Measurements from ENCODE around the gene PRELID2. TPM values are rescaled to one million over a fixed set of nuclear protein-coding genes. Genes with fewer than 3 reads are reported as not detected.
A peak's percentile ranks its signal among the peaks of the same experiment; 100 is the strongest.

PRELID2 gene
- total RNA-seq, 1 experiment from 2014 or later, result 27.7 TPM

DNA sequence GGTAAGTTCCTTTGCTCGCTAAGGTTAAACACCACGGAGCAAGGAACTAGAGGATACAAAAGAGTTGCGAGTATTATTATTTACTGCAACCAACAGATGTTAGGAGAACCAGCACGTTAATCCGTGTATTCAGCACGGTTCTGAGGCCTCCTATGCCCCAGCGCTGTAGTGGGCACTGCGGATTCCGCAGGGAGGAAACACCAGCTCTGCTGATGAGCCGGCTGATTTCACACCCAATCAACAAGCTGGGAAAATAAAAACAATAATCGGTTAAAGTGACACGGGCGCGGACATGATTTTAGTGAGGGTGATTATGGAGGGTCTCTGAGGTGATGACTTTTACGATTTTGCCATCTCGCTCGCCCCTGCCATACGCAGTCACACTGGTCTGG lies 702 bp upstream of the PRELID2 start:
- Histone ChIP-seq H3K79me2 (ENCODE audit: low read depth) (peaks cover 7% of the 10 kb centered on the region; the same call in 1 of the 2 replicates), H3K9me3 (ENCODE audit: insufficient read depth, low read depth) (no peaks in the 10 kb centered on the region), H3K27me3 (ENCODE audit: insufficient read depth, low read depth) (no peaks in the 10 kb centered on the region), H2AFZ (peak overlapping the region; percentile 96), H3K27ac (peak overlapping the region; percentile 35), H4K20me1 (ENCODE audit: insufficient read depth) (no peaks in the 10 kb centered on the region), H3K4me1 (replicated peaks; ENCODE audit: insufficient read depth) (peaks cover 21% of the 10 kb centered on the region), H3F3A (ENCODE audit: insufficient read depth, low read depth) (0 out of 2 replicates have a peak, but pooled peaks cover 2% of the 10 kb centered on the region), H3K4me2 (peak overlapping the region; percentile 83), H3K36me3 (ENCODE audit: low read depth) (no peaks in the 10 kb centered on the region), H3K9me2 (ENCODE audit: insufficient read depth) (no peaks in the 10 kb centered on the region), H3K4me3 (peak overlapping the region; percentile 71)
- intact Hi-C loops (cut with micrococcal nuclease; ENCODE audit: unreplicated experiment), result loop anchor here (1.0 to 5.0 kb wide), 5 partner anchors 19 to 207 kb away; partner anchors contain the start of gene SH3RF2
- BruUV-seq (replicated peaks), result TSS peak; percentile 93
- DNase-seq, result no peak
- ChIA-PET POLR2A (ENCODE audit: unreplicated experiment) (interaction anchor here (0.5 kb wide), 1 partner anchor 130 kb away, joined by 3 read pairs; no protein-coding TSS in a partner anchor), CTCF (interaction anchor here (1.6 to 1.9 kb wide), 2 partner anchors 19 to 52 kb away, joined by 4 to 6 read pairs; no protein-coding TSS in a partner anchor)
- TF ChIP-seq, protein P1, sequence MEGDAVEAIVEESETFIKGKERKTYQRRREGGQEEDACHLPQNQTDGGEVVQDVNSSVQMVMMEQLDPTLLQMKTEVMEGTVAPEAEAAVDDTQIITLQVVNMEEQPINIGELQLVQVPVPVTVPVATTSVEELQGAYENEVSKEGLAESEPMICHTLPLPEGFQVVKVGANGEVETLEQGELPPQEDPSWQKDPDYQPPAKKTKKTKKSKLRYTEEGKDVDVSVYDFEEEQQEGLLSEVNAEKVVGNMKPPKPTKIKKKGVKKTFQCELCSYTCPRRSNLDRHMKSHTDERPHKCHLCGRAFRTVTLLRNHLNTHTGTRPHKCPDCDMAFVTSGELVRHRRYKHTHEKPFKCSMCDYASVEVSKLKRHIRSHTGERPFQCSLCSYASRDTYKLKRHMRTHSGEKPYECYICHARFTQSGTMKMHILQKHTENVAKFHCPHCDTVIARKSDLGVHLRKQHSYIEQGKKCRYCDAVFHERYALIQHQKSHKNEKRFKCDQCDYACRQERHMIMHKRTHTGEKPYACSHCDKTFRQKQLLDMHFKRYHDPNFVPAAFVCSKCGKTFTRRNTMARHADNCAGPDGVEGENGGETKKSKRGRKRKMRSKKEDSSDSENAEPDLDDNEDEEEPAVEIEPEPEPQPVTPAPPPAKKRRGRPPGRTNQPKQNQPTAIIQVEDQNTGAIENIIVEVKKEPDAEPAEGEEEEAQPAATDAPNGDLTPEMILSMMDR (conservative IDR thresholded peaks at IDR 0.05), result no peak
- TF ChIP-seq EZH2 (IDR thresholded peaks at IDR 0.05; ENCODE audit: low read depth), result no peak

DNA sequence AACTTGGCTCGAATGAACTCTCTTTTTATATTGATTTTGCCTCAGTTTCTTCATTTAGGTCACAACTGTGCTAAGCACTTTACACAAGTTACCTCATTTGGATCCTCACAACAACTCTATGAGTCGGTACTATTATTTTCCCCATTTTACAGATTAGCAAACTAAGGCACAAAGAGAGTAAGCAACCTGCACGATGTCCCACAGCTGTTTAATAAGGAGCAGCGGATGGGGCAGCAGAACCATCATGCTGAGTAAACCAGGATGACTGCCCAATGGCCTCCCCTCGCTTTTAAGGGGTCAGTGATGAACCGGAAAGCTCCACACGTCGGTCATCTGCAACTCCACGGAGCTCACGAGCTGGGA lies 607 bp downstream of the PRELID2 start:
- H3K79me2 ChIP-seq (ENCODE audit: low read depth), result peaks cover 7% of the 10 kb centered on the region; the same call in 1 of the 2 replicates
- H3K4me1 ChIP-seq (replicated peaks; ENCODE audit: insufficient read depth), result peaks cover 29% of the 10 kb centered on the region
- H3K27me3 ChIP-seq (ENCODE audit: insufficient read depth, low read depth), result no peaks in the 10 kb centered on the region
- POLR2A ChIA-PET (ENCODE audit: unreplicated experiment), result interaction anchor here (1.0 kb wide), 1 partner anchor 20 kb away, joined by 5 read pairs; no protein-coding TSS in a partner anchor
- BruUV-seq (replicated peaks), result TSS peak; percentile 57
- H3K27ac ChIP-seq, result no peak overlapping the region
- intact Hi-C loops (cut with micrococcal nuclease; ENCODE audit: unreplicated experiment), result loop anchor here (2.0 kb wide), 3 partner anchors 20 to 208 kb away; no protein-coding TSS in a partner anchor
- peak overlapping the region; percentile 71 for H3K4me3 ChIP-seq
- peak overlapping the region; percentile 83 for H3K4me2 ChIP-seq
- TF ChIP-seq, protein P1 (conservative IDR thresholded peaks at IDR 0.05), result no peak
- TF ChIP-seq EZH2 (IDR thresholded peaks at IDR 0.05; ENCODE audit: low read depth), result no peak
- H3K36me3 ChIP-seq (ENCODE audit: low read depth), result no peaks in the 10 kb centered on the region
- 0 out of 2 replicates have a peak, but pooled peaks cover 7% of the 10 kb centered on the region for H3F3A ChIP-seq (ENCODE audit: insufficient read depth, low read depth)
- no peaks in the 10 kb centered on the region for H3K9me3 ChIP-seq (ENCODE audit: insufficient read depth, low read depth)
- no peak for DNase-seq
- H4K20me1 ChIP-seq (ENCODE audit: insufficient read depth), result no peaks in the 10 kb centered on the region
- no peaks in the 10 kb centered on the region for H3K9me2 ChIP-seq (ENCODE audit: insufficient read depth)
- H2AFZ ChIP-seq, result peak overlapping the region; percentile 96
- CTCF ChIA-PET, result interaction anchor here (1.4 to 1.9 kb wide), 4 partner anchors 9 to 1631 kb away, joined by 3 to 7 read pairs (median 5); no protein-coding TSS in a partner anchor

DNA sequence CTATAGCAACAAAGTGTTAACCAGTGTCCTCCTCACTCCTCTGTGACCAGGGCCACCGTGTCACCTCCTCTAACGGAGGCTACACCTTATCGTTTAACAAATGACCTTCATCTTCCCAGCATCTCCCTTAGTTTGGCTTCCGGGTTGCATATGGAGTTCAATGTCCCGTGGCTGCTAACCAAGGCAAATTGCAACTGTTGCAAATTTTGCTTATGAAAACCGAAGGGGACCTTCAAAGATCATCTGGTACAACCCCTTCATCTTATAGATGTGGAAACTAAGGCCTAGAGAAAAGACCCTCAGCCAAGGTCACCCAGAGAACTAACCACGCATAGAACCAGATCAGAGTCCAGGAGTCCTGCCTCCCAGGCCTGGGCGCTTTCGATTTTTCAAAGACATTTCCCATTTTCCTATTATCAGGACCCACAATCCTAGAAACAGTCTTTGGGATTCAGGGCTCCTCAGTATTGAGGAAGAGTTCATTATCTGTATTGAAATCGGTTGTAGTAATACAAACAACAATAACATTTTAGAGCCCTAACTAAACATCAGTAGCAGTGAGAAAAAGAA lies 1.4 kb downstream of the PRELID2 start:
- no peak overlapping the region for H3K4me3 ChIP-seq
- ChIA-PET POLR2A (ENCODE audit: unreplicated experiment) (no interaction called here), CTCF (interaction anchor here (1.9 kb wide), 1 partner anchor 22 kb away, joined by 6 read pairs; no protein-coding TSS in a partner anchor)

More for the DNA sequence above, 1.4 kb downstream of the PRELID2 start:
- Histone ChIP-seq H3K79me2 (ENCODE audit: low read depth) (peaks cover 11% of the 10 kb centered on the region; the same call in 1 of the 2 replicates), H3K4me2 (peak overlapping the region; percentile 83), H3K36me3 (ENCODE audit: low read depth) (no peaks in the 10 kb centered on the region), H3K9me2 (ENCODE audit: insufficient read depth) (no peaks in the 10 kb centered on the region), H4K20me1 (ENCODE audit: insufficient read depth) (no peaks in the 10 kb centered on the region), H3K27ac (no peak overlapping the region), H3K27me3 (ENCODE audit: insufficient read depth, low read depth) (no peaks in the 10 kb centered on the region), H3K4me1 (replicated peaks; ENCODE audit: insufficient read depth) (peaks cover 32% of the 10 kb centered on the region), H3K9me3 (ENCODE audit: insufficient read depth, low read depth) (no peaks in the 10 kb centered on the region), H2AFZ (no peak overlapping the region), H3F3A (ENCODE audit: insufficient read depth, low read depth) (0 out of 2 replicates have a peak, but pooled peaks cover 7% of the 10 kb centered on the region)
- no TSS peak for BruUV-seq (replicated peaks)
- no peak for DNase-seq
- intact Hi-C loops (cut with micrococcal nuclease; ENCODE audit: unreplicated experiment), result loop anchor here (2.0 kb wide), 3 partner anchors 21 to 209 kb away; no protein-coding TSS in a partner anchor
- TF ChIP-seq EZH2 (IDR thresholded peaks at IDR 0.05; ENCODE audit: low read depth), result no peak
- TF ChIP-seq, protein P1 (conservative IDR thresholded peaks at IDR 0.05), result no peak

Data from PC-9 (cell line).